Activated CD8-positive, alpha-beta T cell treated with anti-CD3 and anti-CD28 coated beads for 36 hours (primary cell): Measurements from ENCODE around the gene TLR9. TPM values are rescaled to one million over a fixed set of nuclear protein-coding genes. Genes with fewer than 3 reads are reported as not detected.

Experiments used
- ATAC-seq: fragments of 200-7000 bp; cut with Tn5 transposase; one replicate; pipeline ENCODE4 v1.10.0; 2021; ENCODE audit warnings: mild to moderate bottlenecking, moderate library complexity
- CTCF ChIA-PET: fragments of 350-600 bp; sonication (Branson Sonifier 250); formaldehyde crosslinking; loops from one replicate; lab custom pipeline; 2021; ENCODE audit warnings: antibody characterized with exemption; lab: Charles Lee
- POLR2A ChIA-PET: fragments of 350-600 bp; sonication (Branson Sonifier 250); formaldehyde crosslinking; loops from one replicate; lab custom pipeline; 2021; ENCODE audit warnings: antibody characterized with exemption; lab: Charles Lee
- DNase-seq: peaks from one replicate; pipeline ENCODE4 v3.0.0-alpha.2; 2020
- H3K27ac Mint-ChIP-seq: one replicate; pipeline ENCODE4 v1.8.0; 2021; ENCODE audit warnings: mild to moderate bottlenecking, mixed read lengths
- H3K27me3 Mint-ChIP-seq: one replicate; pipeline ENCODE4 v1.8.0; 2021; ENCODE audit warnings: mixed read lengths
- H3K36me3 Mint-ChIP-seq: one replicate; pipeline ENCODE4 v1.8.0; 2021; ENCODE audit warnings: low read depth, mixed read lengths
- H3K4me1 Mint-ChIP-seq: one replicate; pipeline ENCODE4 v1.8.0; 2021; ENCODE audit warnings: low read depth, mixed read lengths
- H3K4me3 Mint-ChIP-seq: one replicate; pipeline ENCODE4 v1.8.0; 2021; ENCODE audit warnings: mild to moderate bottlenecking, moderate library complexity, mixed read lengths
- H3K9me3 Mint-ChIP-seq: one replicate; pipeline ENCODE4 v1.8.0; 2021; ENCODE audit warnings: mixed read lengths
- intact Hi-C: fragments of 100-400 bp; cut with micrococcal nuclease; formaldehyde crosslinking; loops from one replicate; pipeline ENCODE4 v1.10.0; 2022
- microRNA-seq: library from miRNA; unstranded; fragments of <30 nt; microRNA quantifications from one replicate; pipeline ENCODE4 v1.2.0, GENCODE V29; 2022; ENCODE audit warnings: borderline microRNAs expressed, borderline replicate concordance
- total RNA-seq, 2 experiments: library from RNA; stranded (reverse); gene quantifications; one replicate each; pipeline ENCODE4 v1.2.3, GENCODE V29; 2021
- TF ChIP-seq, protein P1 (sequence below): fragments of 200-600 bp; IDR thresholded peaks from one replicate; pipeline ENCODE4 v1.8.0; 2022; ENCODE audit warnings: antibody characterized with exemption, mild to moderate bottlenecking

TLR9 gene
- total RNA-seq, 2 experiments from 2014 or later, result 2.0 TPM

DNA sequence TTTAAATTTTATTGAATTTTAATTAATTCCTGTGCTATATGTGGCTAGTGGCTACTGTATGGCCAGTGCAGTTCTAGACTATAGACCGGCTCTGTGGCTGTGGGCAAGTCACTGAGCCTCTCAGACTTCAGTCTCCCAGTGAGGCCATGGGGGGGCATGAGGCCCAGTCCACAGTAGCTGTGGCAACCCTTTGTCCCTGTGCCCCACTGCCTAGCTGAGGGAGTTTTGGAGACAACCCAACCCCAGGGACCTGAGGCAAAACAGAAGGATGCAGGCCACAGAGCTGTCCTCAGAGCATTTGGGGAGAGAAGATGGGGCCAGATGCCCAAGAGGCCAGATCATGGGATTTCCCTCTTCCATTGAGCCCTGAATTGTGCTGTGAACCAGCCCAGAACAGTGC is 52.3 kb downstream of the TLR9 start:
- Mint-ChIP-seq H3K27ac (no peak overlapping the region), H3K27me3 (no peaks in the 10 kb centered on the region), H3K9me3 (no peaks in the 10 kb centered on the region), H3K4me1 (no peaks in the 10 kb centered on the region), H3K36me3 (no peaks in the 10 kb centered on the region), H3K4me3 (no peak overlapping the region)
- ChIA-PET POLR2A (no interaction called here), CTCF (interaction anchor here (0.9 kb wide), 2 partner anchors 11 to 166 kb away, joined by 3 read pairs; no protein-coding TSS in a partner anchor)
- ATAC-seq, result no peak
- intact Hi-C loops, result no loop called here
- TF ChIP-seq, protein P1, sequence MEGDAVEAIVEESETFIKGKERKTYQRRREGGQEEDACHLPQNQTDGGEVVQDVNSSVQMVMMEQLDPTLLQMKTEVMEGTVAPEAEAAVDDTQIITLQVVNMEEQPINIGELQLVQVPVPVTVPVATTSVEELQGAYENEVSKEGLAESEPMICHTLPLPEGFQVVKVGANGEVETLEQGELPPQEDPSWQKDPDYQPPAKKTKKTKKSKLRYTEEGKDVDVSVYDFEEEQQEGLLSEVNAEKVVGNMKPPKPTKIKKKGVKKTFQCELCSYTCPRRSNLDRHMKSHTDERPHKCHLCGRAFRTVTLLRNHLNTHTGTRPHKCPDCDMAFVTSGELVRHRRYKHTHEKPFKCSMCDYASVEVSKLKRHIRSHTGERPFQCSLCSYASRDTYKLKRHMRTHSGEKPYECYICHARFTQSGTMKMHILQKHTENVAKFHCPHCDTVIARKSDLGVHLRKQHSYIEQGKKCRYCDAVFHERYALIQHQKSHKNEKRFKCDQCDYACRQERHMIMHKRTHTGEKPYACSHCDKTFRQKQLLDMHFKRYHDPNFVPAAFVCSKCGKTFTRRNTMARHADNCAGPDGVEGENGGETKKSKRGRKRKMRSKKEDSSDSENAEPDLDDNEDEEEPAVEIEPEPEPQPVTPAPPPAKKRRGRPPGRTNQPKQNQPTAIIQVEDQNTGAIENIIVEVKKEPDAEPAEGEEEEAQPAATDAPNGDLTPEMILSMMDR, result no peak
- DNase-seq, result no peak

GRCh38 chr3:52172262-52172757 is 53.1 kb downstream of the TLR9 start:
- intact Hi-C loops, result no loop called here
- Mint-ChIP-seq H3K4me3 (no peak overlapping the region), H3K9me3 (no peaks in the 10 kb centered on the region), H3K27ac (no peak overlapping the region), H3K27me3 (no peaks in the 10 kb centered on the region), H3K36me3 (no peaks in the 10 kb centered on the region), H3K4me1 (no peaks in the 10 kb centered on the region)
- ATAC-seq, result no peak
- DNase-seq, result no peak
- TF ChIP-seq, protein P1, result no peak
- ChIA-PET POLR2A (no interaction called here), CTCF (interaction anchor here (0.9 to 1.1 kb wide), 3 partner anchors 12 to 167 kb away, joined by 3 read pairs; no protein-coding TSS in a partner anchor)

DNA sequence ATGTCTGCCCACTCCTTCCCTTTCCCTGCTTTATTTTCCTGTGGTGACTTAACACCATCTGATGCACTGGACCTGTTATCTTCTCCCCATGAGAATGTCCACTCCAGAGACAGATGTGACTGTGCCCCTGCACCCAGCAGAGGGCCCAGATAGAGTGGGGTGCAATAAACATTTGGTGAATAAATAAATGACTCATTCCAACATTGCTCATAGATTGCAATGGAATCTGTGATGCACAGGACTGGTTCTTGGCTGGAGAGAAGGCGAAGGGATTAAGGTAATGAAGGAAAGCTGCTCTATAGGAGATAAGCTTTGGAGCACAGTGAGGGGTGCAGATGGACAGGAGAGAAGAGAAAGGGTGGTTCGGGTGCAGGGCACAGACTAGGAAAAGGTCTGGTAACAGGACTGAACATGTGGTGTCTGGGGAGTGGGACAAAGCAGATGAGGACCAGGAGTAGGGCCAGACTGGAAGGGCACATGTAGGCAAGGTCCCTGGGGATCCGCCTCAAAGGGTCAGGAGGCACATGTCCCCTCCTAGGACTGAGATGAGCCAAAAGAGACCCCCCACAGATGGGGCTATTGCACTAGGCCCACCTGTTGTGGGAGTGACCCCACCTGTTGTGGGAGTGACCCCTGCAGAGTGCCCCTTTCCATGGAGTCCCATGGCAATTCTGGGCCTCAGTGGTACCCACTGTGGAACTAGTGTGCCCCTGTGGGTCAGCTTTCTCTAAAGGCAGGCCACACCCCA is 53.8 kb downstream of the TLR9 start:
- ChIA-PET CTCF (interaction anchor here (1.0 to 1.6 kb wide), 5 partner anchors 24 to 170 kb away, joined by 3 to 6 read pairs (median 4); no protein-coding TSS in a partner anchor), POLR2A (interaction anchor here (0.8 to 1.0 kb wide), 2 partner anchors 10 to 14 kb away, joined by 3 read pairs; no protein-coding TSS in a partner anchor)
- no peaks in the 10 kb centered on the region for H3K9me3 Mint-ChIP-seq
- no peak overlapping the region for H3K27ac Mint-ChIP-seq
- intact Hi-C loops, result no loop called here
- ATAC-seq (peak; percentile 68), DNase-seq (no peak)
- no peak overlapping the region for H3K4me3 Mint-ChIP-seq
- H3K36me3 Mint-ChIP-seq, result no peaks in the 10 kb centered on the region
- H3K27me3 Mint-ChIP-seq, result no peaks in the 10 kb centered on the region
- H3K4me1 Mint-ChIP-seq, result no peaks in the 10 kb centered on the region
- TF ChIP-seq, protein P1, result no peak

Small RNA genes within 50 kb of the gene (microRNA-seq; reads per million reads assigned to microRNA genes)
- gene MIRLET7G, result 154,855 reads per million, percentile 100 among the genes with 10 or more reads in this experiment

Other genes starting within 250 kb of the TLR9 start
- 10 to 100 TPM; 61.8 to 64.5 TPM for gene ACY1, start 242.1 kb downstream of the TLR9 start, total RNA-seq
- gene RPL29, start 229.8 kb downstream of the TLR9 start, total RNA-seq, result 1,000 to 10,000 TPM; 2,039 to 2,045 TPM
- 10 to 100 TPM; 19.6 to 21.6 TPM for gene DUSP7, start 169.1 kb downstream of the TLR9 start, total RNA-seq
- gene POC1A, start 71.2 kb downstream of the TLR9 start, total RNA-seq, result 10 to 100 TPM; 21.2 to 23.5 TPM
- 10 to 100 TPM; 54.3 to 54.6 TPM for gene ALAS1, start 27.5 kb downstream of the TLR9 start, total RNA-seq
- 100 to 1,000 TPM; 137 TPM for gene TWF2, start 13.5 kb upstream of the TLR9 start, total RNA-seq
- 100 to 1,000 TPM in 1 of 2 experiments, 10 to 100 TPM in 1; 94.3 to 100 TPM for gene PPM1M, start 20.1 kb upstream of the TLR9 start, total RNA-seq
- 100 to 1,000 TPM; 103 to 105 TPM for gene WDR82, start 53.0 kb upstream of the TLR9 start, total RNA-seq
- gene GLYCTK, start 62.2 kb upstream of the TLR9 start, total RNA-seq, result 10 to 100 TPM; 21.6 to 21.9 TPM
- 10 to 100 TPM in 1 of 2 experiments, 1 to 10 TPM in 1; 9.2 to 10.2 TPM for gene DNAH1, start 90.7 kb upstream of the TLR9 start, total RNA-seq
- gene BAP1, start 184.4 kb upstream of the TLR9 start, total RNA-seq, result 100 to 1,000 TPM in 1 of 2 experiments, 10 to 100 TPM in 1; 98.1 to 101 TPM
- gene PHF7, start 185.0 kb upstream of the TLR9 start, total RNA-seq, result 10 to 100 TPM; 18.4 to 20.6 TPM
- gene SEMA3G, start 219.5 kb upstream of the TLR9 start, total RNA-seq, result not detected
- gene TNNC1, start 228.4 kb upstream of the TLR9 start, total RNA-seq, result 1 to 10 TPM; 4.8 to 5.9 TPM
- gene NISCH, start 230.0 kb upstream of the TLR9 start, total RNA-seq, result 10 to 100 TPM; 57.1 to 57.4 TPM